BJ (cell line): Measurements from ENCODE around the gene TRIM34. TPM values are rescaled to one million over a fixed set of nuclear protein-coding genes. Genes with fewer than 3 reads are reported as not detected.
"Not testable (repeated sequence)": the region's sequence is repeated elsewhere in the genome, so short reads cannot be mapped to it uniquely, and the experiment has no call there.

Experiments
- CTCF ChIA-PET: fragments of 350-600 bp; formaldehyde crosslinking; extraction: SDS; loops from one replicate; lab custom pipeline; 2021; ENCODE audit warnings: antibody characterized with exemption, inconsistent platforms; lab: Yijun Ruan, JAX
- POLR2A ChIA-PET: fragments of 300-600 bp; sonication (Branson Sonifier 250); formaldehyde crosslinking; extraction: SDS; loops from one replicate; lab custom pipeline; 2021; ENCODE audit warnings: antibody characterized with exemption; lab: Charles Lee
- DNase-seq: peaks from one replicate; pipeline ENCODE4 v3.0.0-alpha.2; 2011; ENCODE audit warnings: low read depth
- H3K27me3 ChIP-seq: 2 replicates; pipeline ENCODE4 v1.6.0; 2011; ENCODE audit warnings: low read length; ENCODE audit not compliant: control insufficient read depth, insufficient read depth
- H3K36me3 ChIP-seq: 2 replicates; pipeline ENCODE4 v1.5.1; 2011; ENCODE audit warnings: low read length; ENCODE audit not compliant: control insufficient read depth, insufficient read depth
- H3K4me3 ChIP-seq: 2 replicates; pipeline ENCODE4 v1.5.1; 2011; ENCODE audit warnings: low read depth, mild to moderate bottlenecking, control low read depth, low read length
- CTCF ChIP-seq: IDR thresholded peaks from 2 replicates; pipeline ENCODE4 v1.5.1; 2011; ENCODE audit warnings: low read depth, mild to moderate bottlenecking, control low read depth, inconsistent platforms, low read length, moderate library complexity; ENCODE audit not compliant: insufficient read depth
- polyA plus RNA-seq: library from polyadenylated mRNA; depleted of rRNA; stranded (reverse); fragments of >200 nt; gene quantifications from 2 replicates; pipeline ENCODE4 v1.2.3, GENCODE V29; 2011

The TRIM34 gene
- polyA plus RNA-seq, 1 experiment = 6.6 TPM

GRCh38 chr11:5596607-5597201, 28.1 kb upstream of the TRIM34 start, which contains the start of gene TRIM6:
Gene TRIM6 (plus strand): TSS chr11:5596637. CDS start chr11:5596898, 261 bp downstream.
- no peak for TF ChIP-seq CTCF
- DNase-seq = no peak
- Histone ChIP-seq H3K4me3 (peak within 1 kb of the TSS; percentile 46), H3K27me3 (no peaks in the 10 kb centered on the region), H3K36me3 (no peaks in the 10 kb centered on the region)
- ChIA-PET CTCF (interaction anchor here (1.1 to 1.3 kb wide), 2 partner anchors 9 to 16 kb away, joined by 3 to 4 read pairs; no protein-coding TSS in a partner anchor), POLR2A (interaction anchor here (1.0 kb wide), 1 partner anchor 199 kb away, joined by 7 read pairs; no protein-coding TSS in a partner anchor)

GRCh38 chr11:5597953-5598352, 26.8 kb upstream of the TRIM34 start:
- ChIA-PET CTCF (interaction anchor here (1.3 kb wide), 2 partner anchors 8 to 212 kb away, joined by 3 to 4 read pairs; no protein-coding TSS in a partner anchor), POLR2A (no interaction called here)
- TF ChIP-seq CTCF = no peak

GRCh38 chr11:5600374-5600851, 24.4 kb upstream of the TRIM34 start:
- TF ChIP-seq CTCF = peak; percentile 81
- ChIA-PET POLR2A (no interaction called here), CTCF (interaction anchor here (0.6 to 1.8 kb wide), 9 partner anchors 8 to 209 kb away, joined by 3 to 4 read pairs (median 3); partner anchors contain the start of gene OR52N2)
- H3K36me3 ChIP-seq = no peaks in the 10 kb centered on the region
- H3K4me3 ChIP-seq = no peak overlapping the region
- no peaks in the 10 kb centered on the region for H3K27me3 ChIP-seq
- DNase-seq = no peak

More at GRCh38 chr11:5597953-5598352, 26.8 kb upstream of the TRIM34 start:
- no peak overlapping the region for H3K4me3 ChIP-seq
- H3K36me3 ChIP-seq = no peaks in the 10 kb centered on the region
- H3K27me3 ChIP-seq = no peaks in the 10 kb centered on the region
- DNase-seq = no peak

GRCh38 chr11:5602791-5603190, 22.0 kb upstream of the TRIM34 start:
- ChIA-PET POLR2A (interaction anchor here (0.6 kb wide), 1 partner anchor 65 kb away, joined by 3 read pairs; no protein-coding TSS in a partner anchor), CTCF (interaction anchor here (0.5 to 1.7 kb wide), 3 partner anchors 10 to 288 kb away, joined by 3 to 4 read pairs (median 4); no protein-coding TSS in a partner anchor)
- H3K36me3 ChIP-seq = not testable (repeated sequence)

GRCh38 chr11:5603326-5603725, 21.5 kb upstream of the TRIM34 start:
- ChIA-PET CTCF (interaction anchor here (1.3 to 1.7 kb wide), 2 partner anchors 10 to 16 kb away, joined by 4 read pairs; no protein-coding TSS in a partner anchor), POLR2A (interaction anchor here (0.6 kb wide), 1 partner anchor 65 kb away, joined by 3 read pairs; no protein-coding TSS in a partner anchor)
- no peaks in the 10 kb centered on the region for H3K27me3 ChIP-seq
- H3K36me3 ChIP-seq = no peaks in the 10 kb centered on the region
- no peak for DNase-seq
- H3K4me3 ChIP-seq = no peak overlapping the region
- TF ChIP-seq CTCF = no peak

More at GRCh38 chr11:5602791-5603190, 22.0 kb upstream of the TRIM34 start:
- H3K4me3 ChIP-seq, DNase-seq, H3K27me3 ChIP-seq: not testable (repeated sequence)
